Duodenal mucosa (tissue), 2 donors: ENCODE results near the gene EPB41.
"Not testable (repeated sequence)": the region's sequence is repeated elsewhere in the genome, so short reads cannot be mapped to it uniquely, and the experiment has no call there.

ENCODE experiments used
- H3K27ac ChIP-seq: one replicate; pipeline ENCODE4 v1.7.0; 2013; ENCODE audit warnings: low read depth, low read length
- H3K27me3 ChIP-seq, 2 donors: one replicate each; pipeline ENCODE4 v1.7.0; 2013; ENCODE audit warnings: low read length in 2 of 2, control low read depth in 1 of 2; ENCODE audit not compliant: insufficient read depth in 2 of 2, control insufficient read depth in 1 of 2
- H3K36me3 ChIP-seq, 2 donors: one replicate each; pipeline ENCODE4 v1.7.0; 2013; ENCODE audit warnings: low read length in 2 of 2, control low read depth in 1 of 2; ENCODE audit not compliant: insufficient read depth in 2 of 2, control insufficient read depth in 1 of 2
- H3K4me1 ChIP-seq, 2 donors: one replicate each; pipeline ENCODE4 v1.7.0; 2013; ENCODE audit warnings: low read length in 2 of 2, control low read depth in 1 of 2; ENCODE audit not compliant: insufficient read depth in 2 of 2, control insufficient read depth in 1 of 2
- H3K4me3 ChIP-seq, 2 donors: one replicate each; pipeline ENCODE4 v1.7.0; 2013; ENCODE audit warnings: low read length in 2 of 2, low read depth in 1 of 2
- H3K9ac ChIP-seq, 2 donors: one replicate each; pipeline ENCODE4 v1.7.0; 2013; ENCODE audit warnings: low read length in 2 of 2, low read depth in 1 of 2
- H3K9me3 ChIP-seq, 2 donors: one replicate each; pipeline ENCODE4 v1.7.0; 2013; ENCODE audit warnings: low read length in 2 of 2, control low read depth in 1 of 2; ENCODE audit not compliant: control insufficient read depth in 1 of 2

The EPB41 gene

DNA sequence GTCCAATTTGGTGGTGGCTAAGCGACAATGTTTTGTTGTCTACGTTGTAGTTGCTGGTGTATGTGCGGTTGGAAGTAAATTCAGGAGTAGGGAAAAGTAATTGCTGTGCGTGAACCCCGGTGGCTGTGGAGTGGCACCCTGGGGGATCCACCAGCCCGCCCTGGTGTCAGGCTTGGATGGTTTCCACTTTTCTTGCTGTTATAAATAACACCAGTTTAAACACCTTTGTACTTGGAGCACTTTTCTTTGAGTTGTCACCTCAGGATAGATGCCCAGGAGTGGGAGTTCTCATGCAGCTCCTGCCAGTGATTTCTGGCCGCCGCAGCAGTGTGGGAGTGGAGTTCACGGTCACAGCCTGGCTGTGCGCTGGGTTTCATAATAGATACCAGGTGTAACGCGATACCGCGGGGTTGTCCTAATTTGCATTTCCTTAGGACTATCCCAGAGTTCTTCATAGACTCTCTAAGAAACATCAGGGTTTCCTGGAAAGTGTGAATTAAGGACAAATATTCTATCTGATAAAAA is 222.1 kb downstream of the EPB41 start:
- no peaks in the 10 kb centered on the region for H3K36me3 ChIP-seq
- H3K27me3 ChIP-seq: peaks cover 0 to 5% of the 10 kb centered on the region in 2 donors
- no peaks in the 10 kb centered on the region for H3K9me3 ChIP-seq
- H3K27ac ChIP-seq: no peak overlapping the region
- H3K4me3 ChIP-seq: no peak overlapping the region
- no peak overlapping the region for H3K9ac ChIP-seq
- peaks cover 5 to 9% of the 10 kb centered on the region in 2 donors for H3K4me1 ChIP-seq

DNA sequence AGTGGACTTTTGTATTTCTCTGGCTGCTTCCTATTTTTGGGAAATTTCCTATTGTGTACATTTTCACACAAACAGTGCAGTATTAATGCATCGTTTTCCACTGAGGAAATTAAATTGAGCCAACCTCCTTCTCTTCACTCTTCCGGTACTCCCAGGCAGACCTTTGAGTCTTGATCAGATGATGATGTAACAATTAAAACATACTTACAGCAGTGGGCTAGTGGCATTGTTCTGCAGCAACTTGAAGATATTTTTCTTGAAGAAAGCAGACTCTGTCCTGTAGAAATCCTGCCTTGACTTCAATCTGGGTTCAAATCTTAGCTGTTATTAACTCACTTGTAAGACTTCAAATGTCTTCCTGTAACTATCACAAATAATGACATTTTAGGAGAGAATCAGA is 228.3 kb downstream of the EPB41 start:
- no peak overlapping the region for H3K27ac ChIP-seq
- peaks cover 11 to 13% of the 10 kb centered on the region in 2 donors for H3K4me1 ChIP-seq
- no peak overlapping the region for H3K9ac ChIP-seq
- H3K4me3 ChIP-seq: no peak overlapping the region
- no peaks in the 10 kb centered on the region for H3K27me3 ChIP-seq
- no peaks in the 10 kb centered on the region for H3K9me3 ChIP-seq
- peaks cover 5 to 18% of the 10 kb centered on the region in 2 donors for H3K36me3 ChIP-seq

DNA sequence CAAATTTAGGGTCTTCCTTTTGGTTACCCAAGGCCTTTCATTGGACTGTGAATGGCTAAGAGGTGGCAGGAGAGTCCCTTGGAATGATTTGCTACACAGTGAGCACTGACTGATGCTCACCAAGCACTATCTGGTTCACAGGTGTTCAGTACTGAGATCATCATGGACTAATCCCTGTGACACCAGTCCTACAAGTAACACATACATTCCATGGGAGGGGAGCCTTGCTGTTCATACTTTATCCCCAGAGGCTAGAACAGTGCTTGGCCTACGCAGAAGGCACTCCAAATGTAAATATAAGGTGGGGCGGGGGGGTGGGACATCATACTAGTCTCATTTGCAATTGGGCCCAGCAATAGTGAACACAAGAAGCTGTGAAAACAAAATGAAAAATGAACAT is 229.8 kb downstream of the EPB41 start:
- H3K4me3 ChIP-seq: no peak overlapping the region
- H3K27ac ChIP-seq: no peak overlapping the region
- H3K27me3 ChIP-seq: no peaks in the 10 kb centered on the region
- no peak overlapping the region for H3K9ac ChIP-seq
- no peaks in the 10 kb centered on the region for H3K9me3 ChIP-seq
- peaks cover 11 to 13% of the 10 kb centered on the region in 2 donors for H3K4me1 ChIP-seq
- H3K36me3 ChIP-seq: peaks cover 18 to 33% of the 10 kb centered on the region in 2 donors

DNA sequence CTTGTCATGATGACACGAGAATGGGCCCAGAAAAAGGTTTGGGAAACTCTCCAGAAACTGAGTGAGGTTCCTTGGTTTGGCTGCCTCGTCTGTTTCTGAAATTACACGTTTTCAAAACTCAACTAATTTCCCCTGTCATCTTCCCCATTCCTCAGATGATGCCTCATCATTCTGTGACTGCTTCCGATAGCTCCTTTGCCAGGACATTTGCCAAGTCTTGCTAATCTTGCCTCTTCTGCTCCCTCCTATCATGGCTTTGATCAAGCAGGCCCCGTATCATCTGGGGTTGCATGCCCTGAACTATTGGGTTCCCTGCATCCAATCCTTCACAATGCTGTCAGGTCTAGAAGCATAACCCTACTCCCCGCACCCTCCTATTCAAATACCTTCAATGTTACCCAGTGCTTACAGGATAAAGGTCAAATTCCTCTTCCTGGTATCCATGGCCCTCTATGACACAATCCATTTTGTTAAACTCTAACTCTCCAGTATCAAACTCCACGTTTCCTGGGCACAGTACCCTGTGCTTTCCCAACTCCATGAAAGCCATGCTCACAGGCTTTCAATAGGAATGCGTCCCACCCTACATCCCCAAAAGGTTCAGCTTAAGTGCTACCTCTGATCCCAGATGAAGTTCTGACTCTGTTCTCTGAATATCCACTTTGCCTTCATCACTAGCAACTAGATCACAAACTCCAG is 231.5 kb downstream of the EPB41 start:
- Histone ChIP-seq H3K9ac (no peak overlapping the region), H3K36me3 (peaks cover 25 to 49% of the 10 kb centered on the region in 2 donors), H3K9me3 (no peaks in the 10 kb centered on the region), H3K27ac (no peak overlapping the region), H3K27me3 (no peaks in the 10 kb centered on the region), H3K4me1 (peaks cover 11 to 17% of the 10 kb centered on the region in 2 donors), H3K4me3 (peak overlapping the region in 1 of 2 donors; percentile 19)

DNA sequence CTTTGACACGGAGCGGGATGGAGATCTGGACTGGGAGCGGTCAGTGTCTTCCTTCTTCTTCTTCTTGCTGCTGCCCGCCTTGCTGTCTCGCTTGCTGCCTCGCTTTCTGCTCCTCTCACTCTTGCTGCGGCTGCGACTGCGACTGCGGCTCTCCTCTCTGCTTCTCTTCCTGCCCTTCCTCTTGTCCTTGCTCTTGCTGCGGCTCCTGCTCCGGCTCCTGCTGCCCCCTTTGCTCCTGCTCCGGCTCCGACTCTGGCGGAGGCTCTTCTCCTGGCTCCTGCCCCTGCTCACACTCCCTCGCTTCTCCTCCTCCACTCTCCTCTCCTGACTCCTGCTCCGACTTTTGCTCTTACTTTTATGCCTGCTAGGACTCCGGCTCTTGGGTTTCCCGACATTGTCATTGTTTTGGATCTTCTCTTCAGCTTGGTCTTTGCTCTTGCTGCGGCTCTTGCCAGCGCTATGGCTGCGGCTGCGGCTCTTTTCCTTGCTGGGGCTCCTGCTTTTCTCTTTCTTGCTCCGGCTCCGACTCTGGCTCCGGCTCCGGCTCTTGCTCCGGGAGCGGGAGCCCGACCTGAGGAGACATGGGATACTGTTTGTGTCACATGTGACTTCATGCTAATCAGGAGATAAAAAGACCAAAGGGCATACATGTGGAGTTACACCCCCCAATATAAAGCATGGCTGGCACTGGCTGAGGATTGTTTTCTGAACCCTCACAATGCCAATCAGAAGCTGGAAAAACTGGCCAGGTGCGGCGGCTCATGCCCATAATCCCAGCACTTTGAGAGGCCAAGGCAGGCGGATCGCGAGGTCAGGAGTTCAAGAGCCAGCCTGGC is 234.5 kb downstream of the EPB41 start:
- H3K9ac ChIP-seq: no peak overlapping the region
- peaks cover 11 to 17% of the 10 kb centered on the region in 2 donors for H3K4me1 ChIP-seq
- no peak overlapping the region for H3K4me3 ChIP-seq
- H3K9me3 ChIP-seq: no peaks in the 10 kb centered on the region
- peaks cover 41 to 79% of the 10 kb centered on the region in 2 donors for H3K36me3 ChIP-seq
- H3K27me3 ChIP-seq: no peaks in the 10 kb centered on the region
- no peak overlapping the region for H3K27ac ChIP-seq

DNA sequence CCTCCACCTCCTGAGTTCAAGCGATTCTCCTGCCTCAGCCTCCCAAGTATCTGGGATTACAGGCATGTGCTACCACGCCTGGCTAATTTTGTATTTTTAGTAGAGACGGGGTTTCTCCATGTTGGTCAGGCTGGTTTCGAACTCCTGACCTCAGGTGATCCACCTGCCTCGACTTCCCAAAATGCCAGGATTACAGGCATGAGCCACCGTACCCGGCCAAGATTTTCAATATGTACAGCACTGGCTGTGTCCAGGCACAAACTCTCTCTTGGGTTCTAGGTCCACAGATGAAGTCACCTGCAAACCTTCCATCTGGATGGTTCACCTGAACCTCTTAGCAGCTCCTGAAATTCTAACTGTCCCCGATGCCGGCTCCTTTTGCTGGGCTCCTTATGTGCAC is 236.0 kb downstream of the EPB41 start:
- H3K4me1 ChIP-seq: peaks cover 11 to 17% of the 10 kb centered on the region in 2 donors
- not testable (repeated sequence) for H3K9me3 ChIP-seq, H3K27me3 ChIP-seq, H3K4me3 ChIP-seq, H3K27ac ChIP-seq, H3K9ac ChIP-seq
- H3K36me3 ChIP-seq: peaks cover 51 to 91% of the 10 kb centered on the region in 2 donors

DNA sequence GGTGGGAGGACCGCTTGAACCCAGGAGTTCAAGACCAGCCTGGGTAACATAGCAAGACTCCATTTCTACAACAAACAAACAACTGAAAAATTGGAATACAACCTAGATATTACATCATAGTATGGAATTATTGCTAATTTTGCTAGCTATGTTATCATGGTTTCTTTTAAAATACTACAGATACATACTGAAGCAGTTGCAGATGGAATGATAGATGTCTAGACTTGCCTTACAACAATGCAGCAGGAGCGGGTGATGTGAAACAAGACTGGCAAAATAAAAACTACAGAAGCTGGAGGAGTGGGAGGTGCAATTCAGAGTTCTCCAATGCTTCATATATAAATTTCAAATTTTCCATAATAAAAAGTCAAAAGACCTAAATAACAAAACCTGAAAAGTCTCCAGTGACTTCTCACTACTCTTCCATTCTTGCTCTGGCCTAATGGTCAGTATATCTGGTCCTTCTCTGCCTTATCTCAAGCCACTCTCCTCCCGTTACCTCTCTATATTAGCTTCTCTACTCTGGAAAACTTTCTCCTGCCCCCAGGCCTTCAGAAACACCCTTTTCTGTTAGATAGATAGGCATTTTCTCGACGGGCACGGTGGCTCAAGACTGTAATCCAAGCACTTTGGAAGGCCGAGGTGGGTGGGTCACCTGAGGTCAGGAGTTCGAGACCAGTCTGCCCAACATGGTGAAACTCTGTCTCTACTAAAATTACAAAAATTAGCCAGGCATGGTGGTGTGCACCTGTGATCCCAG is 237.9 kb downstream of the EPB41 start:
- H3K4me3 ChIP-seq: no peak overlapping the region
- H3K27ac ChIP-seq: no peak overlapping the region
- H3K9me3 ChIP-seq: no peaks in the 10 kb centered on the region
- peaks cover 53 to 98% of the 10 kb centered on the region in 2 donors for H3K36me3 ChIP-seq
- H3K4me1 ChIP-seq: peaks cover 2 to 10% of the 10 kb centered on the region in 2 donors
- H3K27me3 ChIP-seq: no peaks in the 10 kb centered on the region
- H3K9ac ChIP-seq: no peak overlapping the region

DNA sequence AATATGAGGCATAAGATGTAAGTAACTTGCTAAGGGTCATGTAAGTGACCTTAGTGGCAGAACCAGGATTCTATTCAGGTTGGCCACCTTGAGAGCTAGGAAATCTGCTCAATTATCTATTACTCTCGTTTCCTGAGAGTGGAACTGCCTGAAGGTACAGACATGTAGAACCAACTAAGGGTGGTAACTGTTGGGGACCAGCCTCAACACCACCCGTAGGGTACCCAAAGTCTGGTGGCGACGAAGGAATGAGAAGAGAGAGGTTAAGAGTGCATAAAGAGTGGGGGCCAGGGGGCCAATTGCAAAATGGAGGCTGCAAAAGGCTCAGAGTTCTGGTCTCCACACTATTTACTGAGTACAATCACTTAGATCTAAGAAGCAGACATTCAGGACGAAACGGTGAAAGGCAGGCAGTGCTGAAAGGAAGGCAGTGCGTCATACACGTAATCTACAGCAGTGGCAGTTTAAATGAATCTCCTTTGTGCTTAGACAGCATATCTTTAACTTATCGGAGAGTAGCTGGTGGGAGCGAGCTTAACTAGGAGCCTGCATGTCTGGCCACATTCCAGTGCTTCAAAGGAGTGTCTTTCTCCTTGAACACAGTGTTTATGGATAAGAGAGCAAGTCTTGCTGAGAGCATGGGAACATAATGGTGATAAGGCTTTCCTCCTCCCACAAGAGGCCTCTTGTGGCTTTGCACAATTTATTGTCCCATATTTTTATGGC is 242.3 kb downstream of the EPB41 start:
- H3K4me3 ChIP-seq: no peak overlapping the region
- peaks cover 46 to 92% of the 10 kb centered on the region in 2 donors for H3K36me3 ChIP-seq
- no peaks in the 10 kb centered on the region for H3K27me3 ChIP-seq
- H3K4me1 ChIP-seq: peaks cover 7 to 8% of the 10 kb centered on the region in 2 donors
- no peak overlapping the region for H3K27ac ChIP-seq
- peaks cover 2 to 8% of the 10 kb centered on the region in 2 donors for H3K9me3 ChIP-seq
- no peak overlapping the region for H3K9ac ChIP-seq

DNA sequence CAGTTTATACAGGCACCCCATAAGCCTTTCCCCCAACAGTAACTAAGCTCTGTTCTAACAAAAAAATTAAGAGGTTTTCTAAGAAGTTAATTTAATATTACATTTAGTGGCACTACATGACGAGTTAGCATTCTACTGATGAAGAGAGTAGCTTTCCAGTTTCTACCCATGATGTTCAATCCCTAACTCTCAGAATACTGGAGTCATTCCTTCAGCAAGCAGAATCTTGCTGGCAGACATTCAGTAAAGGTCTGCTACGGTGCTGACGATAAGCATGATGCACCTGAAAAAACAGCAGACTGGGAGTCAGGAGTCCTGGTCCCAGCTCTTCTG is 242.9 kb downstream of the EPB41 start:
- no peak overlapping the region for H3K9ac ChIP-seq
- peaks cover 43 to 87% of the 10 kb centered on the region in 2 donors for H3K36me3 ChIP-seq
- peaks cover 7 to 13% of the 10 kb centered on the region in 2 donors for H3K4me1 ChIP-seq
- no peak overlapping the region for H3K27ac ChIP-seq
- H3K9me3 ChIP-seq: peaks cover 2 to 8% of the 10 kb centered on the region in 2 donors
- H3K4me3 ChIP-seq: peak overlapping the region in 1 of 2 donors; percentile 15
- no peaks in the 10 kb centered on the region for H3K27me3 ChIP-seq
